CD4-positive, alpha-beta T cell (primary cell): ENCODE measurements around the gene FOLR1. TPM values are rescaled to one million over a fixed set of nuclear protein-coding genes. Genes with fewer than 3 reads are reported as not detected.

Experiments
- ATAC-seq: fragments of 200-7000 bp; cut with Tn5 transposase; one replicate; pipeline ENCODE4 v1.10.0; 2022; ENCODE audit warnings: mild to moderate bottlenecking; ENCODE audit not compliant: poor library complexity
- CTCF ChIA-PET: fragments of 350-600 bp; sonication (Branson Sonifier 250); formaldehyde crosslinking; loops from one replicate; lab custom pipeline; 2021; ENCODE audit warnings: antibody characterized with exemption, inconsistent platforms; lab: Charles Lee
- POLR2A ChIA-PET: fragments of 350-600 bp; sonication (Branson Sonifier 250); formaldehyde crosslinking; loops from one replicate; lab custom pipeline; 2021; ENCODE audit warnings: antibody characterized with exemption, inconsistent platforms; lab: Charles Lee
- DNase-seq, 14 experiments: peaks; one replicate each; pipeline ENCODE4 v3.0.0-alpha.2; 2013 to 2020; ENCODE audit warnings: mixed read lengths in 2 of 14
- H3K27ac ChIP-seq, 2 donors: one replicate each; pipeline versions ENCODE4 v1.5.1 to v1.7.0; 2013; ENCODE audit warnings: low read length in 2 of 2, low read depth in 1 of 2, mild to moderate bottlenecking in 1 of 2
- H3K27me3 ChIP-seq, 2 experiments: 1 replicate in 1 of 2; 2 replicates in 1 of 2; pipeline versions ENCODE4 v1.6.1 to v1.7.0; 2013; ENCODE audit warnings: low read length in 2 of 2, control low read depth in 1 of 2, mild to moderate bottlenecking in 1 of 2, moderate library complexity in 1 of 2; ENCODE audit not compliant: insufficient read depth in 2 of 2, control insufficient read depth in 1 of 2
- H3K36me3 ChIP-seq: one replicate; pipeline ENCODE4 v1.6.1; 2013; ENCODE audit warnings: low read length, control low read depth; ENCODE audit not compliant: insufficient read depth
- H3K4me1 ChIP-seq: one replicate; pipeline ENCODE4 v1.6.1; 2013; ENCODE audit warnings: low read length, control low read depth; ENCODE audit not compliant: insufficient read depth
- H3K4me3 ChIP-seq: one replicate; pipeline ENCODE4 v1.5.1; 2013; ENCODE audit warnings: mild to moderate bottlenecking, low read length, moderate library complexity
- H3K9me3 ChIP-seq, 2 experiments: 1 replicate in 1 of 2; 2 replicates in 1 of 2; pipeline versions ENCODE4 v1.6.1 to v1.7.0; 2013; ENCODE audit warnings: low read length in 2 of 2, mild to moderate bottlenecking in 2 of 2, control low read depth in 1 of 2, moderate library complexity in 1 of 2; ENCODE audit not compliant: control insufficient read depth in 1 of 2, insufficient read depth in 1 of 2
- H3K27ac Mint-ChIP-seq: one replicate; pipeline ENCODE4 v1.8.0; 2020; ENCODE audit warnings: mixed read lengths
- H3K27me3 Mint-ChIP-seq: one replicate; pipeline ENCODE4 v1.8.0; 2021; ENCODE audit warnings: mixed read lengths
- H3K36me3 Mint-ChIP-seq: one replicate; pipeline ENCODE4 v1.8.0; 2021; ENCODE audit warnings: low read depth, mixed read lengths
- H3K4me1 Mint-ChIP-seq: one replicate; pipeline ENCODE4 v1.8.0; 2021; ENCODE audit warnings: low read depth, mixed read lengths
- H3K4me3 Mint-ChIP-seq: one replicate; pipeline ENCODE4 v1.8.0; 2020; ENCODE audit warnings: mild to moderate bottlenecking, mixed read lengths
- H3K9me3 Mint-ChIP-seq: one replicate; pipeline ENCODE4 v1.8.0; 2020; ENCODE audit warnings: mixed read lengths
- intact Hi-C, 2 experiments: fragments of 100-400 bp; cut with DNase I in 1 of 2; cut with micrococcal nuclease in 1 of 2; formaldehyde crosslinking; loops; one replicate each; pipeline versions ENCODE4 v1.15.1 to v1.9.0; 2023 to 2025; cut with DNase I, micrococcal nuclease
- total RNA-seq, 174 experiments: library from RNA in 2 of 174; stranded (reverse) in 2 of 174; gene quantifications; one replicate each; pipeline ENCODE4 v1.2.3 and lab custom pipeline; 2021 to 2026
- TF ChIP-seq, protein P1 (sequence below): fragments of 200-600 bp; IDR thresholded peaks from one replicate; pipeline ENCODE4 v1.8.0; 2022; ENCODE audit warnings: antibody characterized with exemption, mild to moderate bottlenecking

FOLR1 gene
- total RNA-seq, 2 experiments from 2014 or later = not detected

GRCh38 chr11:72229336-72229924 lies 37.5 kb downstream of the FOLR1 start:
- Mint-ChIP-seq H3K9me3 (no peaks in the 10 kb centered on the region), H3K4me1 (peaks cover 20% of the 10 kb centered on the region), H3K4me3 (no peak overlapping the region), H3K36me3 (peaks cover 66% of the 10 kb centered on the region), H3K27ac (no peak overlapping the region), H3K27me3 (no peaks in the 10 kb centered on the region)
- intact Hi-C loops = loop anchor here (10.0 kb wide), 5 partner anchors 115 to 1415 kb away; partner anchors contain the start of genes ANAPC15 (in 1 of the 2), ATG16L2 (in 1 of the 2), NADSYN1 (in 1 of the 2) and PLEKHB1 (in 1 of the 2)
- Histone ChIP-seq H3K9me3 (no peaks in the 10 kb centered on the region), H3K27ac (no peak overlapping the region), H3K27me3 (no peaks in the 10 kb centered on the region), H3K4me1 (peaks cover 14% of the 10 kb centered on the region), H3K36me3 (peaks cover 66% of the 10 kb centered on the region), H3K4me3 (no peak overlapping the region)
- POLR2A ChIA-PET = no interaction called here
- TF ChIP-seq, protein P1, sequence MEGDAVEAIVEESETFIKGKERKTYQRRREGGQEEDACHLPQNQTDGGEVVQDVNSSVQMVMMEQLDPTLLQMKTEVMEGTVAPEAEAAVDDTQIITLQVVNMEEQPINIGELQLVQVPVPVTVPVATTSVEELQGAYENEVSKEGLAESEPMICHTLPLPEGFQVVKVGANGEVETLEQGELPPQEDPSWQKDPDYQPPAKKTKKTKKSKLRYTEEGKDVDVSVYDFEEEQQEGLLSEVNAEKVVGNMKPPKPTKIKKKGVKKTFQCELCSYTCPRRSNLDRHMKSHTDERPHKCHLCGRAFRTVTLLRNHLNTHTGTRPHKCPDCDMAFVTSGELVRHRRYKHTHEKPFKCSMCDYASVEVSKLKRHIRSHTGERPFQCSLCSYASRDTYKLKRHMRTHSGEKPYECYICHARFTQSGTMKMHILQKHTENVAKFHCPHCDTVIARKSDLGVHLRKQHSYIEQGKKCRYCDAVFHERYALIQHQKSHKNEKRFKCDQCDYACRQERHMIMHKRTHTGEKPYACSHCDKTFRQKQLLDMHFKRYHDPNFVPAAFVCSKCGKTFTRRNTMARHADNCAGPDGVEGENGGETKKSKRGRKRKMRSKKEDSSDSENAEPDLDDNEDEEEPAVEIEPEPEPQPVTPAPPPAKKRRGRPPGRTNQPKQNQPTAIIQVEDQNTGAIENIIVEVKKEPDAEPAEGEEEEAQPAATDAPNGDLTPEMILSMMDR = no peak
- CTCF ChIA-PET = no interaction called here
- DNase-seq (peak in 1 of 14 experiments; percentile 17), ATAC-seq (no peak)

DNA sequence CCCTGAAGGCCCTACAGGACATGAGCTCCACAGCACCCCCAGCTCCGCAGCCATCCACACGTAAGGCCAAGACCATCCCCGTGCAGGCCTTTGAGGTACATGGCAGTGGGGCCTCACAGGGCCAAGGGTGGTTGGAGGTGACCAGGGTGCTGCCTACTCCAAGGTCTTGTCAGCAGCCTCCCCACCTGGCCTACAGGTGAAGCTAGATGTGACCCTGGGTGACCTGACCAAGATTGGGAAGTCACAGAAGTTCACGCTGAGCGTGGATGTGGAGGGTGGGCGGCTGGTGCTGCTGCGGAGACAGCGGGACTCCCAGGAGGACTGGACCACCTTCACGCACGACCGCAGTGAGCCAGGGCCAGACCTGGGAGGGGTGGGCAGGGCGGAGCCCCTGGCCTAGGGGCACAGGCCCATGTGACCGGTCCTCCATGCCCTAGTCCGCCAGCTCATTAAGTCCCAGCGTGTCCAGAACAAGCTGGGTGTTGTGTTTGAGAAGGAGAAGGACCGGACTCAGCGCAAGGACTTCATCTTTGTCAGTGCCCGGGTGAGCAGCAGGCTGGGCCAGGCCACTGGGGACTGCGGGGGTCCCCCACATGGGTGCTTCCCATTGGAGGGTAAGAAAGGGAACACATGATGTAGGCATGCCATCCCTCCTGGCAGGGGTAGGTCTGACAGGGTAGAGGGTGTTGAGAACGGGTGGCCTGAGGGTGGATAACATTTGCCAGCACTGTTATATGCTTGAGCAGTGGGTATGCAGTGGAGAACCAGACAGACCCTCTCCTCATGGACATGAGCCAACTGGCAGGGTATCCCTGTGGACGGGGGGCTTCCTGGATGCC lies 38.2 kb downstream of the FOLR1 start:
- ChIA-PET CTCF (no interaction called here), POLR2A (no interaction called here)
- Histone ChIP-seq H3K27me3 (no peaks in the 10 kb centered on the region), H3K36me3 (peaks cover 70% of the 10 kb centered on the region), H3K27ac (no peak overlapping the region), H3K9me3 (no peaks in the 10 kb centered on the region), H3K4me3 (no peak overlapping the region), H3K4me1 (peaks cover 13% of the 10 kb centered on the region)
- no peaks in the 10 kb centered on the region for H3K27me3 Mint-ChIP-seq
- peak in 1 of 14 experiments; percentile 28 for DNase-seq
- H3K27ac Mint-ChIP-seq = no peak overlapping the region
- intact Hi-C loops = loop anchor here (10.0 kb wide), 5 partner anchors 115 to 1415 kb away; partner anchors contain the start of genes ANAPC15 (in 1 of the 2), ATG16L2 (in 1 of the 2), NADSYN1 (in 1 of the 2) and PLEKHB1 (in 1 of the 2)
- H3K36me3 Mint-ChIP-seq = peaks cover 73% of the 10 kb centered on the region
- TF ChIP-seq, protein P1 = no peak
- H3K4me1 Mint-ChIP-seq = peaks cover 19% of the 10 kb centered on the region
- H3K9me3 Mint-ChIP-seq = no peaks in the 10 kb centered on the region
- H3K4me3 Mint-ChIP-seq = no peak overlapping the region
- no peak for ATAC-seq

- POLR2A ChIA-PET = no interaction called here
- no peaks in the 10 kb centered on the region for H3K27me3 Mint-ChIP-seq
- Histone ChIP-seq H3K4me3 (no peak overlapping the region), H3K4me1 (peaks cover 6% of the 10 kb centered on the region), H3K27ac (no peak overlapping the region), H3K27me3 (no peaks in the 10 kb centered on the region), H3K9me3 (no peaks in the 10 kb centered on the region), H3K36me3 (peaks cover 77% of the 10 kb centered on the region)
- intact Hi-C loops = no loop called here
- no peak overlapping the region for H3K4me3 Mint-ChIP-seq
- TF ChIP-seq, protein P1 = no peak
- peaks cover 12% of the 10 kb centered on the region for H3K4me1 Mint-ChIP-seq
- peaks cover 71% of the 10 kb centered on the region for H3K36me3 Mint-ChIP-seq
- DNase-seq = peak in 1 of 14 experiments; percentile 29
- H3K9me3 Mint-ChIP-seq = no peaks in the 10 kb centered on the region
- ATAC-seq = no peak
- CTCF ChIA-PET = no interaction called here
- no peak overlapping the region for H3K27ac Mint-ChIP-seq
Observed at GRCh38 chr11:72230764-72231365, 38.9 kb downstream of the FOLR1 start.
